GM12891 (cell line): ENCODE results near the gene MAP7D1.

Experiments
- PAX5 ChIP-seq: IDR thresholded peaks from 2 replicates; pipeline ENCODE4 v1.6.1; 2011; ENCODE audit warnings: low read length, moderate library complexity, mild to moderate bottlenecking; ENCODE audit not compliant: insufficient read depth, severe bottlenecking
- POLR2A ChIP-seq: IDR thresholded peaks from 2 replicates; pipeline ENCODE4 v1.6.1; 2011; ENCODE audit warnings: low read depth, low read length, control low read depth
- POLR2AphosphoS5 ChIP-seq: IDR thresholded peaks from 2 replicates; pipeline ENCODE4 v1.6.1; 2011; ENCODE audit warnings: low read depth, low read length, control low read depth
- POU2F2 ChIP-seq: IDR thresholded peaks from 2 replicates; pipeline ENCODE4 v1.6.1; 2011; ENCODE audit warnings: low read depth, mild to moderate bottlenecking, control low read depth, low read length, moderate library complexity
- TAF1 ChIP-seq: IDR thresholded peaks from 2 replicates; pipeline ENCODE4 v1.6.1; 2011; ENCODE audit warnings: low read depth, low read length, control low read depth

GRCh38 chr1:36143424-36143823 is 12.5 kb upstream of the MAP7D1 start:
- TF ChIP-seq POLR2AphosphoS5 (no peak), POU2F2 (no peak), POLR2A (no peak), TAF1 (no peak), PAX5 (no peak)
